Mucosa of descending colon (tissue), 3 donors: ENCODE data around the gene PPP1R16B. TPM values are rescaled to one million over a fixed set of nuclear protein-coding genes. Genes with fewer than 3 reads are reported as not detected.

Experiments used
- ATAC-seq: fragments of 200-7000 bp; cut with Tn5 transposase; one replicate; pipeline ENCODE4 v1.9.1; 2020; ENCODE audit warnings: mild to moderate bottlenecking, moderate library complexity
- DNase-seq, 3 donors: peaks; one replicate each; pipeline ENCODE4 v3.0.0-alpha.2; 2020
- H3K36me3 ChIP-seq: fragments of 200-600 bp; one replicate; pipeline ENCODE4 v1.8.0; 2021; ENCODE audit warnings: low read depth, mild to moderate bottlenecking
- H3K4me1 ChIP-seq: fragments of 200-600 bp; one replicate; pipeline ENCODE4 v1.8.0; 2021; ENCODE audit warnings: low read depth, mild to moderate bottlenecking
- H3K4me3 ChIP-seq: fragments of 200-600 bp; one replicate; pipeline ENCODE4 v1.8.0; 2021; ENCODE audit warnings: mild to moderate bottlenecking
- H3K9me3 ChIP-seq: fragments of 200-600 bp; one replicate; pipeline ENCODE4 v1.8.0; 2021; ENCODE audit warnings: mild to moderate bottlenecking
- CTCF ChIP-seq: fragments of 200-600 bp; IDR thresholded peaks from one replicate; pipeline ENCODE4 v1.8.0; 2022; ENCODE audit warnings: antibody characterized with exemption, mild to moderate bottlenecking
- intact Hi-C, 2 donors: fragments of 100-400 bp; cut with DNase I in 1 of 2; cut with micrococcal nuclease in 1 of 2; formaldehyde crosslinking; loops; one replicate each; pipeline versions ENCODE4 v1.11.0 to v1.11.1; 2022; cut with DNase I, micrococcal nuclease
- total RNA-seq, 3 donors: library from RNA; stranded (reverse); fragmentation: NEBNext Ultra II Directional in 2 of 3; extraction: Animal tissue kit (Norgen Biotek cat#: 25700) in 2 of 3; gene quantifications; one replicate each; pipeline versions ENCODE4 v1.2.1 to v1.2.4, GENCODE V29; 2021 to 2023
- donor health status: DM: no; HTN: no; CAD: no; lungs with moderate emphysema.
- donor health status: DM: no; HTN: no; CAD: no.
- donor health status: DM: no; HTN: yes; CAD: no.

The PPP1R16B gene
- total RNA-seq, 3 donors from 2014 or later, result 4.4 to 5.6 (median 4.4) TPM

- Histone ChIP-seq H3K9me3 (no peaks in the 10 kb centered on the region), H3K36me3 (peaks cover 11% of the 10 kb centered on the region), H3K4me3 (no peak overlapping the region), H3K4me1 (no peaks in the 10 kb centered on the region)
- no peak for TF ChIP-seq CTCF
- DNase-seq (no peak), ATAC-seq (no peak)
- intact Hi-C loops, result no loop called here
These were observed 34.5 kb upstream of the PPP1R16B start for GRCh38 chr20:38770970-38771369.

- Histone ChIP-seq H3K36me3 (peaks cover 11% of the 10 kb centered on the region), H3K4me3 (no peak overlapping the region), H3K9me3 (no peaks in the 10 kb centered on the region), H3K4me1 (no peaks in the 10 kb centered on the region)
- DNase-seq (no peak), ATAC-seq (no peak)
- intact Hi-C loops, result no loop called here
- TF ChIP-seq CTCF, result no peak
These were observed 33.9 kb upstream of the PPP1R16B start for GRCh38 chr20:38771621-38772020.

GRCh38 chr20:38774167-38774566 lies 31.3 kb upstream of the PPP1R16B start:
- no peak for TF ChIP-seq CTCF
- no peak overlapping the region for H3K4me3 ChIP-seq
- H3K36me3 ChIP-seq, result peaks cover 11% of the 10 kb centered on the region
- no peaks in the 10 kb centered on the region for H3K9me3 ChIP-seq
- ATAC-seq, result no peak
- intact Hi-C loops, result no loop called here
- no peaks in the 10 kb centered on the region for H3K4me1 ChIP-seq
- DNase-seq, result no peak

- intact Hi-C loops, result no loop called here
- H3K4me3 ChIP-seq, result no peak overlapping the region
- peaks cover 6% of the 10 kb centered on the region for H3K36me3 ChIP-seq
- TF ChIP-seq CTCF, result no peak
- DNase-seq, result no peak
- no peaks in the 10 kb centered on the region for H3K9me3 ChIP-seq
- no peaks in the 10 kb centered on the region for H3K4me1 ChIP-seq
- no peak for ATAC-seq
These were observed 29.1 kb upstream of the PPP1R16B start for GRCh38 chr20:38776363-38776762.

GRCh38 chr20:38779247-38780097 lies 26.0 kb upstream of the PPP1R16B start:
- intact Hi-C loops, result no loop called here
- Histone ChIP-seq H3K4me1 (no peaks in the 10 kb centered on the region), H3K36me3 (no peaks in the 10 kb centered on the region), H3K4me3 (no peak overlapping the region), H3K9me3 (no peaks in the 10 kb centered on the region)
- no peak for TF ChIP-seq CTCF
- ATAC-seq, result peak; percentile 36
- no peak for DNase-seq
